Dermis blood vessel endothelial cell (primary cell): ENCODE data around the gene CNNM3. TPM values are rescaled to one million over a fixed set of nuclear protein-coding genes. Genes with fewer than 3 reads are reported as not detected.
A peak's percentile ranks its signal among the peaks of the same experiment; 100 is the strongest.

ENCODE experiments used
- DNase-seq: peaks from one replicate; pipeline ENCODE4 v3.0.0; 2010
- total RNA-seq: library from RNA; depleted of rRNA; stranded (reverse); fragments of >200 nt; gene quantifications from 2 replicates; pipeline ENCODE4 v1.2.3, GENCODE V29; 2014

CNNM3 gene
- total RNA-seq, 1 donor from 2014 or later, result 14.0 TPM

DNA sequence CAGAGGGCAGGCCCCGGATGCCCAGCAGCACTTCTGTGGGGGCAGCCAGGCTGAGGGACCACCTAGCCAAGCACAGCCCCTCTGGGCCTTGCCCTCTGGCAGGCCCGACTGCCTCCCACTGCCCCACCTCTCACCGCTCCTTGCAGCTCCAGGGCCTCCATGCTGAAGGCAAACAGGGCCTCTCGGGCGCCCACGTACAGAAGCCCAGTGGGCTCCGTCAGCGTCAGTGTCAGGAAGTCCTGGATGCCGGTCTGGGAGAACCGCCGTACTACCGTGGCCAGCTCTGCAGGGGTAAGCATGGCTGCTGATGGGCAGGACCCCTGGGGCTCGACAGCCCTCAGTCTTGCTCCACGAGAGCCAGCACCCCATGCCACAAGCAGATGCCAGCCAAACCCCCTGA, 50.1 kb downstream of the CNNM3 start:
- peak; percentile 39 for DNase-seq

DNA sequence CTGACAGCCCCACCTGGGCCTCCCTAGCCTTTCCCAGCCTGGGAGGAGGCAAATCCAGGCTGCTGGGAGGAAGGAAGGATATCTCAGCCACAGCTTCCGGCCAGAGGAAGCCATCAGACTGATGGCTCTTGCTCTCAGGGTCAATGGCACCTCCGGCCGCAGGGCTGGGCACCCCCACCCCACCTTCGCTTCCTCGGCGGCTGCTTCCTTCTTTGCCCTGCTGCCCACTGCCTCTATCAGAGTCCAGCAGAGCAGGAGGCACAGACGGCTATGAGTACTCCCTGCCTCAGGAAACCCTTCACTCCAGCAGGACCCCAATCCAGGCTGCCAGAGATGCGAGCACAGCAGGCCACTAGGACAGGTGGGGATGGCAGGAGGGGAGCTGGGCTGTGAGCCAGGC, 50.5 kb downstream of the CNNM3 start:
- peak; percentile 58 for DNase-seq

DNA sequence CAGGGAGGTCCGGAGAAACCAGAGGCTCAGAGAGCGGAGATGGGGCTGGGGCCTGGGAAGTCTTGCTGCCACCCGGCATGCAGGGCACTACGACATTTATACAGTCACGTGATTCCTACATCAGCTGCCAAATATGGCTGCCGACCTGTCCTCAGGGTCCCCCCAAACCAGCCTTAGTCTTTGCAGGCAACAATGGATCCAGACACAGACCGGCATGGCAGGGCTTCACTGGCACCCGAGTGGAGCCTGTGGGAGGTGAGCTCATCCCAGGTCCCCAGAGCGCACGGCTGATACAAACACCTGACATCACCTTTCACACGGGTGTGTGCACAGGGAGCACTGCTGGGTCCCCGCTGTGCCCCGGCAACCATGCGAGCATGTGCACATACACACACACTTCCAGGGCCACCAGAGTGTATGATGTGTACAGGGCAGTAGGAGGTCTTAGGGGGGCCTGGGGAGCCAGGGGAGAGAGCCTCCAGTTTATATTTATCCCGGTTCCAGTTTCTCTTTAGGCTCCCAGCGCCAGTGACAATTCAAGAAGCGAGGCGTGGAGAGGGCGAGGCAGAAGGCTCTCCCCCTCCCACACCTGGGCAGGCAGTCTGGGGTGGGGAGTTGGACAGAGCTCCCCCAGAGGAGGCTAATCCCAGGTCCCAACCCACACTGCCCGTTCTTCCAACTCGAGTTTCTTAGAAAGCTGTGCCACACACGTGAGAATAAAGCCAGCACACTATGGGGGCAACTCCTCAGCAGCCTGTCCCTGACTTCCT, 51.1 kb downstream of the CNNM3 start:
- peak; percentile 42 for DNase-seq

DNA sequence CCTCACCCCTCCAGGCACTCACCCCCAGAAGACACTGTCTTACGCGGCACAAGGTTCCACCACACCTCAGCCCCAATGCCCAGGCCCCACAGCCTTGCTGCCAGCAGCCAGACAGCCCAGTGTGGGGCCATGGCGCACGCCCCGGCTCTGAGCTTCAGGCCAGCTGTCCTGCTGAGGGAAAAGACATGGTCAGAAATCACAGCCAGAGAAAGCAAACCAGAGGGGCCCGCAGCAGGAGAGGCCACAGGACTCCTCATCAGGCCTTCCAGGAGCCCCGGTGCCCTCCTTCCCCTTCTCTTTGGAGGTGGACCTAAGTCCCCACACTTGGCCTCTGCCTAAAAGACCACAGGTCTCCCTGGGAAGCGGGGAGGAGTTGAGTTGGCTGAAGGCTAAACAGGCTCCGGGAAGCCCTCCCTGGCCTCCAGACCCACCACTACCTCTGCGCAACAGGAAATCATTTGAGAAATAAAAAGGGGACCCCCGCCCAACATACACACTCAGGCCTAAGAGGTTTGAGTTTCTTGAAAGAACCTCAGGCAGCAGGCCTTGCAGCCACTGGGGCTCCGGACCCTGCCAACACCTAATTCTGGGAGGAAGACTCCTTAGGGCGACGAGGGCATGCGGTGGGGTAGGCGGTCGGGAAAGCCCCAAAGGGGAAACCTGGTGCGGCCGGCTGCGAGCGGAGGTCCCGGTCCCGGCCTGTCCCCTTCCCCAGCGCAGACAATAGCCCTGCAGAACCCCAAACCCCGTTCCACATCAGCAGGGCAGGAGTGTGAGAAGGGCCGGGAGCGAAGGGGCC, 51.9 kb downstream of the CNNM3 start:
- peak; percentile 32 for DNase-seq

DNA sequence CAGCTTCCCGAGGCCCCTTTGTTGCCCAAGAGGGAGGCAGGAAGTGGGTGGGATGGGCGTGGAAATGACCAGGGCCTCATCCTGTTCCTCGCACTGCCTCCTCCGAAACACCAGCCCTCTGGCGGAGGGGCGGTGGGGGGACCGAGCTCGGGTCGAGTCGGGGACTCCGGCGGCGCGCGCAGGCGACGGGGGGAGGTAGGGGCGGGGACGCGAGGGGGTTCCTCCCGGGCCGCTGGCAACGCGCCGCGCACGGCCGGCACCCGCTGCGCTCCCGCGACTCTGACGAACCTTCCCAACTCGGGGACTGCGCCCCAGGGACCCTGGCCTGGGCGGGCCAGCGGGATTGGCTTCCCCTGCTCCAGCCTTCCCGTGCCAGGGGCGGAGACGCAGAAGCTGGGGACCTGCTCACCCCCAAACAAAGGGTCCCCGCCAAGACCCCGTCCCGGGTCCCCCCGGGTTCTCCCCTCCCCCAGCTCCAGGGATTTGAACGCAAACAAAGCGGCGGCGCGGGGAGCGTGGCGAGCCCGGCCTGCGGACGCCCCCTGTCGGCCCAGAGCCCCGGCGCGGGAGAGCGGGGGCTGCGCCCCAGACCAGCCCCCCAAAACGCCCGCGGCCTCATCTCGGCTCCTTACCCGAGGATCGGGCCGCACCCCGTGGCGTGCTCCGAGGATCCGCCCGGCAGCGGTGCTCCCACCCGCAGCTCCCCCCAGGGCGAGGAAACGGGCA, 52.6 kb downstream of the CNNM3 start:
- peak; percentile 79 for DNase-seq

DNA sequence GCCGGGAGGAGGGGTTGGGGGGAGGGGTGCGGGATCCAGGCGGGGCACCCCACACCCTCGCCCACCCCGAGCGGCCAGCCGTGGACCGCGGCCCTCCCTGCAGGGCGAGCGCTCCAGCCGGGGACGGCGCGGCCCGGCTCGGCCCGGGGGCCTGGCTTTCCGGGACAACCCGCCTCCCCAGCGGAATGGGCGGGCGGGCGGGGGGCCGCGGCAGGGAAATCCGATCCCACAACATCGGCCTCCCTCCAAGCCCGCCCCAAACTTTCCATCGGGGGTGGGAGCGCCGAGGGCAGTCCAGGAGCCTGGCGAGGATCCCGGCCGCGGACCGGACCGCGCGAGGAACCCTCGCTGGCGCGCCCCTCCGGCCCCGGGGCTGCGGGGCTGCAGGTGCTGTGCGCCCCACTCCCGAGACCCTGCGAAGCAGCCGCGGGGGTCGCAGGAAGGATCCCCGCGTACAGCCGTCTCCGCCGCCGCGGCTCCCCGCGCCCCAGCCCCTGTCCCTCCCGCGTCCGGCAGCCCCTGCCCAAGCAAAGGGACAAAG, 53.3 kb downstream of the CNNM3 start:
- peak; percentile 68 for DNase-seq

DNA sequence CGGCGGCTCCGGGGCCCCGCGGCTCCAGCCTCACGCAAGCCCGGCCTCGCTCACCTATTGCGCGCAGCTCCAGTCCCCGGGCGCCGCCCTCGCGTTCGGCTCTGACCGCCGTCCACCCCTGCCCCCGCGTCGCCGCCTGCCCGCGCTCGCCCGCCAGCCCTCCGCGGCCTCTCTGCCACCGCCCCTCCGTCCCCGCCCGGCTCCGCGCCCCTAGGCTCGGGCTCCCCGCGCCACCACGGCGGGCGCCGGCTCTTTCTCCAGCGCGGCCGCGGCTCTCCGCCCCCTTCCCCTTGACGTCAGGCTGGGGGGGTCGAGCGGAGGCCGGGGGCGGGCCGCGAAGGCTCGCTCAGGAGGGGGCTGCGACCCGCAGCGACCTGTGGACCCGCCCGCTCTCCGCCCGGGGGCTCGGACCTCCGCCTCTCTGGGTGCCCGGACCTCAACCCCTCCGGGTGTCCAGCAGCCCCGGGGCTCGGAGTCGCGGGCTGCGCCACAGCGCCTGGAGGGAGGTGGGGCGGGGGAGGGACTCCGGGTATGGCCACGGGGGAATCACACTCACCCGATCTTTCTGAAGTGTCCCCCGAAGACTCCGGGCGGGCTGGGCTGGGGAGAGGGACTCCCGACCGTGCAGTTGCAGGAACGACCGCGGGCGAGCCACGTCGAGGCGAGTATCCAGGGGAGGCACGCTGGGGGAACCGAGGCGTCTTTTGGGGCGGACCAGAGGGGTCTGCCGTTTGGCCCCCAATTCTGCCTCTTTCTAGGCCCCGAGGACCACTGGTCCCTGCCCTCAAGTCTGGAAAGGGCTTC, 54.0 kb downstream of the CNNM3 start, which contains the start of gene SEMA4C:
Gene SEMA4C, minus strand, starts transcription at position 259 of the 804 bp plus-strand sequence. CDS start 2,194 bp downstream, outside the sequence.
- DNase-seq, result peak; percentile 52

DNA sequence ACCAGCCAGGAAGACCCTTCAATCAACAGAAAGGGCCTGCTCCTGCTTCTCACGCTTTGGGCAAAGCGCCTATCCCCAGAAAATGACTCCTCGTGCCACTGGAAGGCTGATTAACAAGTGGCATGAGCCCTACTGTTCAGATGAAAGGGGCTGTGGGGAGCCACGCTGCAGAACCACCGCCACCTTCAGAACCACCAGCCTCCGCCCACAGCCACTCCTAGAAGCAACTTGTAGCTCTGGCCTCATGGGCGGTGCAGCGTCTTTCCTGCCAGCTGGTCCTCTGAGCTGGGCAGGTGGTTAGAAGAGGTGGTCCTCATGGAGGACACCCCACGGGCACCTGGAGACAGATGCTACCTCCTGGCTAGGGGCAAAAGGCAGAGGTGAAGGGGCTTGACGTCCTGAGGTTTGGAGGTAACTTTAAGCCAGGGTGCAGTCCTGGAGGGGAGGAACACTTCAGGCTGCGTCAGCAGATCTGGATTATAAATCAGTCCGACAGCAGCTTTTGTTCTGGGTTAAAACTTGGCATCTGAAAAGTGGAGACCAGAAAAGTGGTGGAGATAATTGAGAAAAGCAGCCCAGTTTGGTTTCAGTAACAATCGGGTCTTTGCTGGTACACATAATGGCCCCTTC, 54.7 kb downstream of the CNNM3 start:
- DNase-seq, result no peak

DNA sequence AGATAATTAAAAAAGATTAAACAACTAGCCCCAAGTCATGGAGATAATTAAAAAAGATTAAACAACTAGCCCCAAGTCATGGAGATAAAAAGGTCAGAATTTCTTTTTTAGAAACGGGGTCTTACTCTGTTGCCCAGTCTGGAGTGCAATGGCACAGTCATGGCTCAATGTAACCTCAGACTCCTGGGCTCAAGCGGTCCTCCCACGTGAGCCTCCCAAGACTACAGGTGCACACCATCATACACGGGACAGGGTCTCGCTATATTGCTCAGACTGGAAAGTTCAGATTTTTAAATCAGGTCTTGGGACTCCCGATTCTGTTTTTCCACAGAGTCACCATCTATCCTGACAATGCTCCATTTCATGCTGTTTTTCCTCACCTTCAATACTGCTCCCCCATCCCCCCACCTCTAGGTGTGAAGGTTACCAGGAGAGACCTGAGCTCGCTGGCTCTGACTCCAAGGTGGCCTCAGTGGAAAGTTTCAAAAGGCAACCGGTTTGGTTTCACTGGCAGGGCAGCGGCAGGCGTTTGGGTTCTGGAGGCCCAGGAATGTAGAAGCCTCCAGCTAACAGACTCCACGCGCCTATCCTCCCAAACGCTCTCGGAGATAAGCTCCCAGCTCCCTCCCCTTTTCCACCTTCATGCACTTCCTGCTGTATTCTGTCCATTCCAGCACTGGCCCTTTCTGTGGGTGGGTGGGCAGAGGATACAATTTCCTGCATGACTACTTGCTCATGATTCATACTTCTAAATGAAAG, 56.7 kb downstream of the CNNM3 start:
- DNase-seq, result no peak

DNA sequence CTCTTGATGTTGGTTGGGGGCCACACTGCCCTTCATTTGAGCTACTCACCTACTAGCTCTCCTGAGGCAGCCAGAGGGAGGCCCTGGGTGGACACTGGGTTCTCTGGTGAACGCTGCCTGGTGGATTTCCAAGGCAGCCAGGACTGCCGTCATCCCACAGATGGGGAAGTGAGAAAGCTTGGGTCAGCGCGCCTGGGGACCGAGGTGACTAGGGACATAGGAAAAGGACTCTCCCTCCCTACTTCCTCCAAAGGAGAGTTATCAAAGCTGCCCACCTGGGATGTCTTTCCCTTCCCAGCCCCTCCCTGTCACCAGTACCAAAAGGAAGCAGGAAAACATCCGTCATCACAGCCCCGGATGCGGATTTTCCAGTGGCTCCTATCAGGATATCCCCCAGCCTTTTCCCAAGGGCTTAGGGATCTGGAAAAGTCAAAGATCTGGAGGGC, 57.6 kb downstream of the CNNM3 start:
- DNase-seq, result peak; percentile 25

DNA sequence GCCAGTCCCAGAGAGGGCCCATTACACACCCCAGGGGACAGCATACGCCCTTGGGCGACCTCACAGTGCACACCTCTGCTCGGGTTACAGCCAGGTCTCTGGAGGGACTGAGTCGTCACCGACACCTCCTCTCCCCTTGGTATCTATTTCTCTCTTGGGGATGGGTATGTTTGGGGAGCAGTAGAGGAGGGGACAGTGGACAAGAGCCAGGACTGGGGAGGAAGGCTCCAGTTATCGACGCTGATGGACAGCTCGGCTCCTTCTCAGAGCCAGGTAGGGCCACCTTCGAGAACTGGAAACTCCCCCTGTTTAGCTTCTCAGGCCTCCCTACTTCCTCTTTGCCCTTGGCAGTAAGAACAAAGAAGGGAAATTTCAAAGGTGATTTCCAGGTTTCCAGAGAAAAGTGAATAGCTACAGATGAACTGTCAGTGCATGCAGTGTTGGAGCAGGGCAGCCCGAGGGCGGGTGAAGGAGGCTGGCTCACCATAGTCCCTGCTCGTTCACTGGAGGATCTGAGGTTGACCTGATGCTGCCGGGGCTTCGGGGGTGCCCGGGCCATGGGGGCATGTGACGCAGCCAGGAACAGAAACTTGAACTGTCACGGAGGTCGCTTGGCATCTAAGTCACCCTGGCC, 58.2 kb downstream of the CNNM3 start:
- no peak for DNase-seq

DNA sequence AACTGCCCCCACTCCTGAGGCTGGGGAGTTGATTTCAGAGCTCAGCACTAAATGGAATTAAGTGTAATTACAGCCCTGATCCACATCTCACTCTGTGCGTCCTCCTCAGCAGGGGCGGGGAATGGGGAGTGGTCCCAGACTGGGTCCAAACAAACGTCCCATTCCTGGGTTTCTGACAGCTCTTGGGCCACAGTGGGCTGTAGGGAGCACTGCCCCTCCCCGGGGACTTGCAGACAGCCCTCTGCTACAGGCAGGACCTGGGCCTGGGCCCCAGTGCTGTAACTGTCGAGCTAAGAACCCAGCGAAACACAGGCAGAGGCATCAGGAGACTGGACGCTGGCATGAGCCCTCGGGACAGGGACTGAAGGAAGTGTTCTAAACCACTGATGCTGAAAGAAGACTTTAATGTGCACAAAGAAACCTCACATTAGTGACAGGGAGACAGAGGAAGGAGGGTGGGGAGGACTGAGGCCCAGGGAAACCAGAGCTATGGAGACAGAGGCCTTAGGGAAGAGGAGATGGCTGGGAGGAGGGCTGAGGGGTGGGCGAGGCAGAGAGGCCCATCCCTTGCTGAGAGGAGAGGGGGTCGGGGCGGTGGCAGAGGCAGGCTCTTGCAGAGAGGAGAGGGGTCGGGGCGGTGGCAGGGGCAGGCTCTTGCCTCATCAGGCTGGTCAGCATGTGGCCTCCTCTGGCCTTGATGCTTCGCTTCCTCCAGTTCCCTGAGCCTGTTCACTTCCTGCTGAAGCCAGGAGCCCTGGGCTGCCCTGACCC, 59.6 kb downstream of the CNNM3 start:
- DNase-seq, result no peak

DNA sequence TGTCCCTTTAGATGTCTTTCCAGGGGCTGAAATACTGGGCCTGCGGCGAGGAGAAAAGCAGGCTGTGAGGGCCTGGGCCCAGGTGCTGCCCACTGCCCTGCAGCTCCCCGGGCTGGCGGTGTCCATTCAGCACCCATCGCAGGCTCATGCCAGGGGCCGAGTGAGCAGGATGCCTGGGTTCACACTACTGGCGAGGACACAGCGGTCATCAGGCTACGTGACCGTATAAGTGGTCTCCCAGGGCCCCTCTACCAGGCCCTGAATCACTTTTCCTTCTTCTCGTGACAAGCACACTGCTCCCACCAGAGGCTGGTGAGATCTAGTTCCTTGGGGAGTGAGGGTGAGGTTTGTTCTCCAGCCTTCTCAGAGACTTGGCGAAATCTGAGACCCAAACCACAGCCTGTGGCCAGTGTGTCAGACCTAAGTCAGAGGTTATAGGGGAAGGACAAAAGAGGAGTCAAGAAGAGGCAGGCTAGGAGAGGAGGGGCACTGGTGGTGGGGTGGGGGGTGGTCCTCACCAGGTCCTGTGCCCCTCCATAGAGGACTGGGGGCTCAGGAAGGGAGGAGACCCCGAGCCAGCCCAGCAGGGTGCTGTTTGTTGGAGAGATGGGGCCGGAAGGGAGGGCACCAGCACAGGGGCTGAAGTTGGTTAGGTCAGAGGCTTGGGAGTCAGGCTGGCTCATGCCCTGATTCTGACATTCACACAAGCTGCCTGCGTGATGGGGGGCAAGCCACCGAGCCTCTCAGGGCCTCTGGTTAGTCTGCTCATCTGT, 60.4 kb downstream of the CNNM3 start:
- DNase-seq, result no peak

DNA sequence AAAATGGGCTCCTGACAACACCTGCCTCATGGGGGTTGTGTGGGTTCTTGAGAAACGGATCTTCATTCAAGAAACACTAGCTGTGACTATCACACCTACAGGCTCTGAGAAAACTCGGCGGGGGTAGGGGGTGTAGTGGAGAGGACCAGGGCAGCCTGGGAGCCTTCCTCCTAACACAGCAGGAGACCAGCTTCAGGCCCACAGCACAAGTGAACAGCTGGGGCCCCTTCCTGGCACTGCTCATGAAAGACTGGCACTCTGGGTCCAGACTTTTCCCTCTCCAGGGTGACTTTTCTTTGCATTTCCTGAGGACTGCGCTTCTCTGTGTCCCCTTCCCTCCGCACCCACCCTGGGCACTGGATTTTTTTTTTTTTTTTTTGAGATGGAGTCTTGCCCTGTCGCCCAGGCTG, 61.0 kb downstream of the CNNM3 start:
- DNase-seq, result no peak

DNA sequence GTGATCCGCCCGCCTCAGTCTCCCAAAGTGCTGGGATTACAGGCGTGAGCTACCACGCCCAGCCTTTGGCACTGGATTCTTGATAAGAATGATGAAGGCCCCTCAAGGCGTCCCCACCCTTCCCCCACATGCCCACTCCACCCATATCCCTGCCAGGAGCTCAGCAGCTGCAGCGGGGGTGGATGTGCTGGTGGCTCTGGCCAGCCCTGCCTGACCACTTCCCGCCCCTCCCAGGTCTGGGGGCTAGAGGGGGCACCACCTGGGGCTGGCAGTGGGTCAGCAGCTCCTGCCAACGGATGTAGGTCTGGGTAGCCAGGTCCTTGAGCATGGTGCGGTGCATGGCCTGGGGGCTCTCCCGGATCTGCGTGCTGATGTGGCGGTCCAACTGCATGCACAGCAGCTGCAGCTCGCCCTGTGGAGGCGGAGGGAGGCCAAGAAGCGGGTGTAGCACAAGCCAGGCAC, 61.6 kb downstream of the CNNM3 start:
- no peak for DNase-seq

DNA sequence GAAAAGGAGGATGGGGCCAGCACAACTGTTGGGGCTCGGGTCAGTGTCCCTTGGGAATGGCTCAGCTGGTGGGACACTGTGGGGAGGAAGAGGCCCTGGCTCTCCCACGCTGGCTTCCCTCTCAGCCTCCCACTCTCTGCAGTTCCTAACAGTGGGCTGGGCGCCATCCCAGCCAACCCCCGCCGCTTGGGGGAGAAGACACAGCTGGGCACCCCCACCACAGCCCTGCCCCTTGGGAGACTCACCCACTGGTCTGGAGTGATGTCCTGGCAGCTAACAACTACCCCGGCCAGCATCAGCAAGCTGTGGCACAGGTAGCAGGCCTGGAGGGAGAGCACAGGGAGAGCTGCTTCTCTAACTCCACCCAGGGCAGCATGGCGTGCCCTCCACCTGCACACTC, 62.1 kb downstream of the CNNM3 start:
- no peak for DNase-seq

DNA sequence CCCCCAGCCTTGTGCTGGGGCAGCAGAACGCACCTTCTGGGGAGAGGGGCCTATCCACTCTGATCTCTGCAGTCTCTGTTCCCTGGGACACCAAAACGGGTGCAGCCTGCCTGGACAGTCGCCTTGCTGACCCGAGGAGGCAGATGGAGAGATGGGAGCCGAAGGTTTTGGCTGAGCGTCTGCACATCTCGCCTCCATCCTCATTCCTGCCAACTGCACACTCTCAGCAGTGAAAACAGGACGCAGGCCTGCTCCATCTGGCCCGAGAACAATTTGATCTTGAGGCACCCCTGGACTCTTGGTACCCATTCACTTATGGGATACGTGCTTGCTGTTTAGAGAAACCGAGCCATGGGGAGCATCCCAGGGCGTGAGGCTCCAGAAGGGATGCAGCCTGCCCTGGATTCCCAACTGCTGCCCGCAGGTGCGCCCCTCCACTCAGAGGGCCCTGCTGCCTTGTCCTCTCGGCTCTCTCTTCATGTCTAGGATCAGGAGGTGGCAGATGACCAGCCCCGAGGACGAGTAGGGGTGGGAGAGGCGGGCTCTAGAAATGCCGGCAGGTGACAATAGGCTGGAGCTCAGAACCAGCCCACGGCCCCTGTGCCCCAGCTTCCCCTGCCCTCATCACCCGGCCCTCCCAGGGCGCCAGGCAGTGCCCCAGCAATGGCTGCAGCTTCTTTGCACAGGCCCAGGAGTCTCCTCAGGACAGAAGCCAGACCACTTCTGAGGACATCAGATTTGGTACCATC, 62.9 kb downstream of the CNNM3 start:
- no peak for DNase-seq
